HepG2 (cell line): ENCODE results near the gene REPS2. TPM values are rescaled to one million over a fixed set of nuclear protein-coding genes. Genes with fewer than 3 reads are reported as not detected.

ENCODE experiments used
- EEA1 ChIP-seq: sonication (generic); formaldehyde crosslinking; IDR thresholded peaks from 2 replicates; pipeline ENCODE4 v1.5.1; 2020; ENCODE audit warnings: mild to moderate bottlenecking, missing genetic modification reagents, borderline replicate concordance
- HHEX ChIP-seq: IDR thresholded peaks from 2 replicates; pipeline ENCODE4 v1.6.1; 2016; ENCODE audit warnings: control low read depth
- HNRNPUL1 ChIP-seq: fragments of 200-400 bp; formaldehyde crosslinking; IDR thresholded peaks from 2 replicates; pipeline ENCODE4 v1.6.1; 2017; ENCODE audit warnings: low read depth, mild to moderate bottlenecking, low read length, moderate library complexity
- HOXA7 ChIP-seq: sonication (generic); formaldehyde crosslinking; IDR thresholded peaks from 2 replicates; pipeline ENCODE4 v1.8.1; 2022; ENCODE audit warnings: mild to moderate bottlenecking, missing genetic modification reagents, moderate library complexity
- RBFOX2 ChIP-seq: fragments of 200-400 bp; formaldehyde crosslinking; IDR thresholded peaks from 2 replicates; pipeline ENCODE4 v1.6.1; 2017; ENCODE audit warnings: low read depth, mild to moderate bottlenecking, low read length
- ZBTB7B ChIP-seq: sonication (generic); formaldehyde crosslinking; IDR thresholded peaks from 2 replicates; pipeline ENCODE4 v1.4.0; 2020; ENCODE audit warnings: missing genetic modification reagents
- ZNF282 ChIP-seq: fragments of 450-650 bp; IDR thresholded peaks from 2 replicates; pipeline ENCODE4 v1.6.1; 2018; ENCODE audit not compliant: partially characterized antibody
- ZNF407 ChIP-seq: sonication (generic); formaldehyde crosslinking; IDR thresholded peaks from one replicate; pipeline ENCODE4 v1.5.1; 2020; ENCODE audit warnings: mild to moderate bottlenecking, missing genetic modification reagents; ENCODE audit errors: not compliant biosample characterization
- ZNF543 ChIP-seq: sonication (generic); formaldehyde crosslinking; IDR thresholded peaks from 2 replicates; pipeline ENCODE4 v1.4.0; 2020; ENCODE audit warnings: mild to moderate bottlenecking, missing genetic modification reagents
- ZNF790 ChIP-seq: sonication (generic); formaldehyde crosslinking; IDR thresholded peaks from 2 replicates; pipeline ENCODE4 v1.8.0; 2022; ENCODE audit warnings: missing genetic modification reagents, mild to moderate bottlenecking, borderline replicate concordance
- ZUFSP ChIP-seq: sonication (generic); formaldehyde crosslinking; IDR thresholded peaks from 2 replicates; pipeline ENCODE4 v1.9.0; 2021; ENCODE audit warnings: missing genetic modification reagents, mild to moderate bottlenecking, borderline replicate concordance
- polyA plus RNA-seq, 8 experiments: library from polyadenylated mRNA; depleted of rRNA in 3 of 8; stranded (reverse) in 7 of 8; unstranded in 1 of 8; fragments of >200 nt; fragmentation: Illumina TruSeq in 4 of 8; extraction: Trizol in 4 of 8; gene quantifications; 2 replicates each; pipeline versions ENCODE4 v1.2.1 to v1.2.3, GENCODE V29; 2011 to 2016; ENCODE audit warnings: low read depth in 4 of 8, missing spikeins in 1 of 8, mixed read lengths in 1 of 8; ENCODE audit not compliant: insufficient read depth in 1 of 8
- total RNA-seq, 5 experiments: library from RNA; depleted of rRNA; stranded (reverse); fragments of >200 nt; fragmentation: Illumina TruSeq; extraction: Trizol; gene quantifications; 2 replicates each; pipeline ENCODE4 v1.2.3, GENCODE V29; 2016; ENCODE audit warnings: low read depth in 1 of 5
- TF ChIP-seq, protein P1 (sequence below): sonication (generic); formaldehyde crosslinking; IDR thresholded peaks from 2 replicates; pipeline ENCODE4 v1.5.1; 2020; ENCODE audit warnings: missing genetic modification reagents, mild to moderate bottlenecking, borderline replicate concordance
- TF ChIP-seq, protein P2 (sequence below): sonication (generic); formaldehyde crosslinking; IDR thresholded peaks from 2 replicates; pipeline ENCODE4 v1.4.0; 2020; ENCODE audit warnings: missing genetic modification reagents

The REPS2 gene
- total and polyA plus RNA-seq, 2 of the 13 experiments (the other 11 are each of a cell fraction or from before 2014, with no cell fraction given), result 0.05 to 0.58 TPM

- TF ChIP-seq ZNF407 (CRISPR knock-in tag) (no peak), RBFOX2 (no peak), HNRNPUL1 (no peak), HHEX (CRISPR knock-in tag) (no peak), ZUFSP (no peak), ZBTB7B (CRISPR knock-in tag) (no peak), EEA1 (CRISPR knock-in tag) (no peak), ZNF282 (no peak), ZNF543 (no peak), ZNF790 (no peak), HOXA7 (CRISPR knock-in tag) (no peak)
- TF ChIP-seq, protein P1, sequence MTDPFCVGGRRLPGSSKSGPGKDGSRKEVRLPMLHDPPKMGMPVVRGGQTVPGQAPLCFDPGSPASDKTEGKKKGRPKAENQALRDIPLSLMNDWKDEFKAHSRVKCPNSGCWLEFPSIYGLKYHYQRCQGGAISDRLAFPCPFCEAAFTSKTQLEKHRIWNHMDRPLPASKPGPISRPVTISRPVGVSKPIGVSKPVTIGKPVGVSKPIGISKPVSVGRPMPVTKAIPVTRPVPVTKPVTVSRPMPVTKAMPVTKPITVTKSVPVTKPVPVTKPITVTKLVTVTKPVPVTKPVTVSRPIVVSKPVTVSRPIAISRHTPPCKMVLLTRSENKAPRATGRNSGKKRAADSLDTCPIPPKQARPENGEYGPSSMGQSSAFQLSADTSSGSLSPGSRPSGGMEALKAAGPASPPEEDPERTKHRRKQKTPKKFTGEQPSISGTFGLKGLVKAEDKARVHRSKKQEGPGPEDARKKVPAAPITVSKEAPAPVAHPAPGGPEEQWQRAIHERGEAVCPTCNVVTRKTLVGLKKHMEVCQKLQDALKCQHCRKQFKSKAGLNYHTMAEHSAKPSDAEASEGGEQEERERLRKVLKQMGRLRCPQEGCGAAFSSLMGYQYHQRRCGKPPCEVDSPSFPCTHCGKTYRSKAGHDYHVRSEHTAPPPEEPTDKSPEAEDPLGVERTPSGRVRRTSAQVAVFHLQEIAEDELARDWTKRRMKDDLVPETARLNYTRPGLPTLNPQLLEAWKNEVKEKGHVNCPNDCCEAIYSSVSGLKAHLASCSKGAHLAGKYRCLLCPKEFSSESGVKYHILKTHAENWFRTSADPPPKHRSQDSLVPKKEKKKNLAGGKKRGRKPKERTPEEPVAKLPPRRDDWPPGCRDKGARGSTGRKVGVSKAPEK (CRISPR knock-in tag), result no peak
- TF ChIP-seq, protein P2, sequence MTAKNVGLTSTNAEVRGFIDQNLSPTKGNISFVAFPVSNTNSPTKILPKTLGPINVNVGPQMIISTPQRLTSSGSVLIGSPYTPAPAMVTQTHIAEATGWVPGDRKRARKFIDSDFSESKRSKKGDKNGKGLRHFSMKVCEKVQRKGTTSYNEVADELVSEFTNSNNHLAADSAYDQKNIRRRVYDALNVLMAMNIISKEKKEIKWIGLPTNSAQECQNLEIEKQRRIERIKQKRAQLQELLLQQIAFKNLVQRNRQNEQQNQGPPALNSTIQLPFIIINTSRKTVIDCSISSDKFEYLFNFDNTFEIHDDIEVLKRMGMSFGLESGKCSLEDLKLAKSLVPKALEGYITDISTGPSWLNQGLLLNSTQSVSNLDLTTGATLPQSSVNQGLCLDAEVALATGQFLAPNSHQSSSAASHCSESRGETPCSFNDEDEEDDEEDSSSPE (CRISPR knock-in tag), result no peak
These were observed 11.3 kb downstream of the REPS2 start (continued) for GRCh38 chrX:16957751-16958150.
